RPMI7951 (cell line): ENCODE results near the gene NCS1. TPM values are rescaled to one million over a fixed set of nuclear protein-coding genes. Genes with fewer than 3 reads are reported as not detected.

ENCODE experiments used
- DNase-seq: peaks from one replicate; pipeline ENCODE4 v3.0.0-alpha.2; 2012; ENCODE audit warnings: low read depth
- total RNA-seq: library from RNA; depleted of rRNA; stranded (reverse); fragments of >200 nt; shearing (Covaris generic); gene quantifications from 2 replicates; pipeline ENCODE4 v1.2.3, GENCODE V29; 2014

NCS1 gene
- total RNA-seq, 1 experiment from 2014 or later, result 23.2 TPM

DNA sequence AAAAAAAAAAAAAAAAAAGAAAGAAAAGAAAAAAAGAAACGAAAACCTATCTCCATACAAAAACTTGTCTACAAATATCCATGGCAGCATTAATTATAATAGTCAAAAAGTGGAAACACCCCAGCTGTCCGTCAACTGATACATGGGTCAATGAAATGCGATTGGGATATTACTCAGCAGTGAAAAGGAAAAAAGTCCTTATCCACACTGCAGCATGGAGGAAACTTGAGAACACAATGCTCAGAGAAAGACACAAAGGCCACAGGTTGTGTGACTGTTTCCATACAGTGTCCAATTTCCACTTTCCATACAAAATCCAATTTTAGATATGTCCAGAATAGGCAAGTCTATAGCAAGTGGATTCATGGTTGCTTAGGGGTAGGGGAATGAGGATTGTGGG is 24.3 kb upstream of the NCS1 start:
- DNase-seq, result no peak

DNA sequence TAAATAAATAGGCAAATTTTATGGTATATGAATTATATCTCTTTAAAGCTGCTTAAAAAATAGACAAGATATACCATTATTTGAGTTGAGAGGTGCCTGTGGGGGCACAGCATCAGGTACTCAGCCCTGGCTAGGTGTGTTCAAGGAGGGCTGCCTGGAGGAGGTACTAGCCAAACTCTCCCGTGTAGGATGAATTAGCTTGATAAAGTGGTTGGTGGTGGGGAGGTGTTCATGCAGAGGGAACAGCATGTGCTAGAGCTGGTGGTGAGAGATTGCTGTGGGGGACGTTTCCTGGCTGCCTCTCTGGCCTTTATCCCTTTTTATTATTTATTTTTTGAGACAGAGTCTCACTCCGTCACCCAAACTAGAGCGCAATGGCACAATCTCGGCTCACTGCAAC is 23.2 kb upstream of the NCS1 start:
- DNase-seq, result no peak

DNA sequence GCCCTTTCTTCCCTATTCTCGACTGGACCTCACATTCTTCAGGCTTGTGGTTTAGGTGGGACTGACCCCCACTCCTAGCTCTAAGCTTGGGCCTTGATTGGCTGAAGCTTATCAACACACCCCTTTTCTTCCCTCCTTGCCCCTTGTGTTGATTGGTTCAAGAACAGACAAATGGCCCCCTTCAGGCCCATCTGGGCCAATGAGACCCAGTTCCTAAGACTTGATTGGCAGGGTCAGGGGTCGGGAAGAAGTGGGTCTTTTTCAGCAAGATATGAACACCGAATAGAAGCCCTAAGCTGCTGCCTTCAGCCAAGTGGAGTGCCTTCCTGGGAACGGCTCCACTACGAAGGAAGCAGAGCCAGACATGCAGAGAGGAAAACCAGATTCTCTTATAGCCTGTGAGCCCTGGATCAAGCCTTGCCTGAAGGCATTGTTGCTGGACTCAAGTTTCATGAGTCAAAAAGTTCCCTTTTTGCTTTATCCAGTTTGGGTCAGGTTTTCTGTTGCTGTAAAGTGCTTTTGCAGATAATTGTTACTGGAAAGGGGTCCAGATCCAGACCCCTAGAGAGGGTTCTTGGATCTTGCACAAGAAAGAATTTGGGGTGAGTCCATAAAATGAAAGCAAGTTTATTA is 22.4 kb upstream of the NCS1 start:
- DNase-seq, result no peak

DNA sequence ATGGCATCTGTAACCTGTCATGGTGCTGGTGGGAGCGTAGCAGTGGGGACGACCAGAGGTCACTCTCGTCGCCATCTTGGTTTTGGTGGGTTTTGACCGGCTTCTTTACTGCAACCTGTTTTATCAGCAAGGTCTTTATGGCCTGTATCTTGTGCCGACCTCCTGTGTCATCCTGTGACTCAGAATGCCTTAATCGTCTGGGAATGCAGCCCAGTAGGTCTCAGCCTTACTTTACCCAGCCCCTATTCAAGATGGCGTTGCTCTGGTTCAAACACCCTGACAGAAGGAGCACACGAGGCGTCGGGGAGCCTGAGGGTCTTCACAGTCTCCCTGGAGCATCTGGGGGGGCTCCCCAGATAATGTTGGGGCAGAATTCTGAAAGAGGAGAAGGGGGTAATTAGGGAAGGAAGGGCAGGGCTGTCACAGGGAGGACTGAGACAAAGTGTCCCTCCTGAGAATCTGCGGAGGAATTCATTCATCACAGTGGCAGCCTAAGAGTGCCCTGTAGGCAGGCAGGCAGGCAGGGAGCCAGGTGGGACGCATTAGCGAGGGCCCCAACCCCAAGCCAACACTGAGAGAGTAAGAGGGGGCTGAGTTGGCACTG is 21.3 kb upstream of the NCS1 start:
- DNase-seq, result peak; percentile 71

DNA sequence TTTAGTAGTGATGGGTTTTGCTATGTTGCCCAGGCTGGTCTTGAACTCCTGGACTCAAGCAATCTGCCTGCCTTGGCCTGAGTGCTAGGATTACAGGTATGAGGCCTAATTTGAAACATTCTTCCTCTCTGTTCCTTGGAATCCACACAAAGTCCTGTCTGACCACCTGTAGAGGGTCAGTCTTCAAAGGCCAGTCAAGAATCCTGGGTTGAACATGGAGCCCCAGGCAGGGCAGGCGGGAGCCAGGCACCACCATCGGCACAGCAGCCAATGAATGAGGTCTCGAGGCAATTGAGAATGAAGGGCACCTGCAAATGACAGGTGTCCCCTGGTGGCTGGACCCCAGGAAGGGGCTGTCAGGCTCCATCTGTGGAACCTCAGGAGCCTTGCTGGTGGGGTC is 17.4 kb upstream of the NCS1 start:
- no peak for DNase-seq

DNA sequence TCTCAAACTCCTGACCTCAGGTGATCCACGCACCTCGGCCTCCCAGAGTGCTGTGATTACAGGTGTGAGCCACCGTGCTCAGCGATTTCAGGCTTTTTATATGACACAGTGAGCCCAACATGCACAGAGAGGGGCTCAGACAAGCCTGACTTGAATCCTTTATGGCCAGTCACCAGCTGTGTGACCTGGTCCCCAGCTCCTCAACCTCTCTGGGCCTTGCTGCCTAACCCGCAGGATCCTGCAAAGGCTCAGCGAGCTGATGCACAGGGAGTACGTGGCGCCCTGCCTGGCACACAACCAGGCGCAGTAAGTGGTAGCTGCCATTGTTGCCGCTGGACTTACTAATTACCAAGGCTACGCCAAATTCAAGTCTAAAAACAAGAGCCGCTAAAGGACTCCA is 16.6 kb upstream of the NCS1 start:
- no peak for DNase-seq

DNA sequence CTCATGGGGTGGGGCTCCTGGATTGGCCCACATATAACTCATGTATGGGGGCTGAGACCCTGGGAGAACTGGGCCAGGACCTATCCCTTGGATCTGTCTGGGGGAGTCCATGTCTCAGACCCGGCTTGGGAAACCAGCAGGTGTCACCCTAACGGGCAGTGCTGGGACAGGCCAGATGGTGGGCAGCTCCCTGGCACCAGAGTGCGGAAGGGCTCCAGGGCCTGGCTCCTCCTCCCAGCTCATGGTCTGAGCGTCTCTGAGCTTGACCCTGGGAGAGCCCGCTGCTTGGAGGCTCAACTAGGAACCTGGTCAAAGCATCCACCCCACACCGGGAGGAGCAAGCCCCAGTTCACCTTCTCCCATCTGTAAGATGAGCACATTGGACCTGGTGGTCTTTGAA is 15.5 kb upstream of the NCS1 start:
- peak; percentile 57 for DNase-seq

DNA sequence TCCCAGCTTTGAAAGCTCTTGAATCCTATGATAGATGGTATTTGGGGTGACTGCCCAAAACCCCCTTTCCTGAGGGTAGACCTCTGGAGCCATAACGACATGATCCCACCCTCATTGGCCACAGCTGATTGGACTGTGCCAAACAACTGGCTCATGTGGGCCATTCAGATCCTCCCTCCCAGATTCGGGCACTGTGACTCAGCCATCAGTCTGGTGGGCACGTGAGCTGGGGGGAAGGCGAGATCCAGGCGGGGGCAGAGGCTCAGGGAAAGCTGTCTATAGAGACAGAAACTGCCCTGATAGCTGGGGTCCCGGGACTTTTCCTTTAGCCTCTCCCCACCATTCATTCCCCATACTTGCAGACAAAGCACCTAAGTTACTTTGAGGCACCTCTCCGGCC is 15.1 kb upstream of the NCS1 start:
- peak; percentile 37 for DNase-seq

DNA sequence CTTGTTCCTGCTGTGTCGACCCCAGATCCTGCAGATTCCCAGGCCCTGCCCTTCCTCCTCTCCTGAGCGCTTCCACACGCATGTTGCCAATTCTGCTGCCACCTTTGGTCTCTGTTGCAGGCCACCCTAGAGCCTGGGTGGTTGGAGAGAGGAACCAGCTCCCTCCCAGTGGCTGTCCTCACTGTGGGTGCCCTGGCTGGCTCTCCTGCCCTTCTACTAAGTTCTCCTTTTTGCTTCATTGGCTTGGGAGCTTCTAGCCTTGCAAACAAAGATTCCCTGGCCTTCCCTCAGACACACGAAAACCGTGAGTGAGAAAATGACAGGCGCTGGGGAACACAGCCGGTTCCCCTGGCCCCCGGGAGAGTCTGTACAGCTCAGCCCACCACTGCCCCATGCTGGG is 14.2 kb upstream of the NCS1 start:
- DNase-seq, result no peak

DNA sequence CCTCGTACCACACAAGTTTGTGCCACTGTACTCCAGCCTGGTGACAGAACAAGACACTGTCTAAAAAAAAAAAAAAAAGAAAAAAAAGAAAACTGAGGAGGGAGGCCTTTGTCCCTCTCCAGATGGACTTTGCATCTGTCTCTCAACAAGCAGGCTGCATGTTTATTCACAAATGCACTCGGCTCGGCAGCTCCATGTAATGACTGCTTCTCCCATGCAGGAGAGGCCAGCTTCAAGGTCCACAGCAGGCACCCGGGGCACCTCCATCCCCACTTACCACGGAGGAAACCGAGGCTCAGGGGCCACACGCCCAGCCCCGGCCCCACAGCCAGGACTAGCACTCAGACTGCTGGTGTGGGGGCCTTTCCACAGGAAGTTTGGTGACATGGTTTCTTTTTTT is 13.1 kb upstream of the NCS1 start:
- DNase-seq, result no peak

DNA sequence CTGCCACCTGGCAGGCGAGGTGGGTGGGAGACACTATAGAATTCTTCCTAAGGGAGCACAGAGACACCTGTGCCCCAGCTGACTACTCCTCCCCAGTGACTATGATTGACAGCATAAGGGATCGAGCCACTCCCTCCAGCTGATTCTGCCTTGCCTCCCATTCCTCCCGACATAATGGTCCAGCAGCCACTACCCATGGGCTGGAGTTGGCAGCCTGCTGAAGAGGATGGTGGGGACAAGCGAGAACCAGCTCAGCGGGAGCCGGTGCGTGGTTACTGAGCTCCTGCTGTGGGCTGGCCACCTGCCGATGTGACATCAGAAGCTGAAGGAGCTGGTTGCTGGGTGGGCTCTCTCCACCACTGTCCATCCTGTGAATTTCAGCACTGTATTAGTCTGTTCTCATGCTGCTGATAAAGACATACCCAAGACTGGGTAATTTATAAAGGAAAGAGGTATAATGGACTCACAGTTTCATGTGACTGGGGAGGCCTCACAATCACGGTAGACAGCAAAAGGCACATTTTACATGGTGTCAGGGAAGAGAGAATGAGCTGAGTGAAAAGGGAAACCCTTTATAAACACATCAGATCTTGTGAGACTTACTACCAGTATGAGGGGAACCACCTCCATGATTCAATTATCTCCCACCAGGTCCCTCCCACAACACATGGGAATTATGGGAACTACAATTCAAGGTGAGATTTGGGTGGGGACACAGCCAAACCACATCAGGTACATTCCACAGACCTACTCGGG is 12.1 kb upstream of the NCS1 start:
- no peak for DNase-seq

DNA sequence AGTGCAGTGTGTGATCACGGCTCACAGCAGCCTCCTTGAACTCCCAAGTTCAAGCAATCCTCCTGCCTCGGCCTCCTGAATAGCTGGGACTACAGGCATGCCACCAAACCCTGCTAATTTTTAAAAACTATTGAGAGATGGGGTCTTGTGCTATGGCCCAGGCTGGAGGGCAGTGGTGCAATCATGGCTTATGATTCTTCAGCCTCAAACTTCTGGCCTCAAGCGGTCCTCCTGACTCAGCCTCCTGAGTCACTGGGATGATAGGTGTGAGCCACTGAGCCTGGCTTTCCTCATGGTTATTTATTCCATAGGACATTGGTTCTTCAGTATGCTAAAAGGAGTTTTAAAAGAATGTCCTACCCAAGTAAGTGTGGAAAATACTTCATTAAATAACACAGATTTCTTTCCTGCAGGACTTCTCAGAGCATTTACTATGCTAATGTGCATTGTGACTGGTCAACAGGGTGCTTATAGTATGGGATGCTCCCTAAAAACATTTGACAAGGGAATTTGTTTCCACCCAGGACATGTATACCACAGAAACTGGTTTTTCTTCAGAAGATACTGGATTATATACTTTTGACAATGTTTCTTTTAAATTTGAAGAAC is 11.2 kb upstream of the NCS1 start:
- no peak for DNase-seq

DNA sequence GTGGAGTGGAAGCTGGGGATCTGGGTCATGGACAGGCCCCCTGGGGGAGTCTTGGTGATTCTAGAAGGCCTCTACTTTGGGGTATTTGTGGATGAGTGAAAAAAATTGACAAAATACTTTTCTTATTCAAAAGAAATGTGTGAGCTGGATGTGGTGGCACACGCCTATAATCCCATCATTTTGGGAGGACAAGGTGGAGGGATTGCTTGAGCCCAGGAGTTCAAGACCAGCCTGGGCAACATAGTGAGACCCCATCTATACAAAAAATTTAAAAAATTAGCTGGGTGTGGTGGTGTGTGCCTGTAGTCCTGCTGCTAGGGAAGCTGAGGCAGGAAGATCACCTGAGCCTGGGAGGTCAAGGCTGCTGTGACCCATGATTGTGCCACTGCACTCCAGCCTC is 6.6 kb upstream of the NCS1 start:
- DNase-seq, result no peak

DNA sequence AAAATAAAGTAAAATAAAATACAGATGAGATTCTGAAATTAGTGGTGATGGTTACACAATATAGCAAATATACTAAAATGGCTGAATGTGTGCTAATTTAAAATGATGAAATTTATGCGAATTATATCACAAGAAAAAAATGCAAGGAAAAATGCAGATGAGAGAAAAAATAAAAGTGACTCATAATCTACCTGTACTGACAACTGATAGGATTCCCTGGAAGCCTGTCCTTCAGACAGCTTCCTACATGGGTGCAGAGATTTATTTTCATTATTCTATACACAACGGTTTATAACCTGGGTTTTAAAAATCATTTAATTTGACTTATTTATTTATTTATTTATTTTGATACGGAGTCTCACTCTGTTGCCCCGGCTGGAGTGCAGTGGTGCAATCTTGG is 5.8 kb upstream of the NCS1 start:
- DNase-seq, result no peak

DNA sequence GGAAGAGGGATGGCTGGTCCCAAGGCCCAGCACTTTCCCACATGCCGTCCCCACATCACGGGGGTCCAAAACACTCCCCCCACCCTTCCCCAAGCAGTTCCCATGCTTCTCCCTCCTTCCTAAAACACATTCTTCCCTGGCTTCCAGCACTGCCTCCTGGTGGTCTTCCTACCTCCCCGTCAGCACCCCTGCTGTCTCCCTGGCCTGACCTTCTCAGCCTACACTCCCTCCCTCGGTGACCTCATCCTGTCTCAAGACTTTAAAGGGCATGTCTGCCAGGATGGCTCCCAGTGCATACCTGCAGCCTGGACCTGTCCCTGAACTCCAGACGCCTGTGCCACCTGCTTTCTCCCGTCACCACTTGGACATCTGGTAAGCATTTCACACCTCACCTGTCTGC is 4.3 kb upstream of the NCS1 start:
- no peak for DNase-seq

DNA sequence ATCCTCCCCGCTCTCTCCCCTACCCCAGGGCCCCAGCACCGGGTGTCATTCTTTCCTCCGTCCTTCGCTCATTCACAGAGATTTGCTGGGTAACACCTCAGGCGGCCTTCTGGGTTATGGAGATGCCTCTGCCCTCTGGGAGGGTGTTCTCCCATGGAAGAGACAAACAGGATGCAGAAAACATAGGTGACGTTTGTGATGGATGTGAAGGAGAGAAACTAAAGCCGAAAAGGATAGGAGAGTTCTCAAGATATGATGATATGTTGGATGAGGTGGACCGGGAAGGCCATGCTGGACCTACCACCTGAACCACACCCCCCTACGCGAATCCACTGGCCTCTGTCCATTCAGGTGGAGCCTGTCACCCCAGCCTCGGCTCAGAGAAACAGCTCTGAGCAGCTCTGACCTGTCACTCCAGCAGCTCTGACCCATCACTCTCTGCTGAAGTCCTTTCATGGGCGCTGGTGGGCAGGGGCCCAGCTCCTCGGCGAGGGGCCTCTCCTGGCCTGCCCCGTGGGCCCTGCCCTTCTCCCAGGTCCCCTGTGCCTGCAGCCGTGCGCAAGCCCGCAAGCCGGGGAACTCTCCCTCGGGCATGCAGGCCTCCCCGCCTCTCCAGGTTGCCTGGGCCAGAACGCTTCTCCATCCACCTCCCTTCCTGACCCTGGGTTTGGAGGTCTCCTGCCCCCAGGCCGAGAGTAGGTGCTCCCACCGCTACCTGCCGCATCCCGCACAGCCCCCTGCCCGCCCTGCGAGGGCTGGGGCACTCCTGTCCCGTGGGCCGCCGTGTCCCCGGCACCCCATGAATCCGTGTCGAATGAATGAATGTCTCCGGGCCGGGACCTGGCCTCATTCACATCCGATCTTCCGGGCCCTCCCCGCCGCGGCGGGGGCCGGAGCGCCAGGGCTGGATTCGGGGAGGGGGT is 717 bp upstream of the NCS1 start:
- no peak for DNase-seq

DNA sequence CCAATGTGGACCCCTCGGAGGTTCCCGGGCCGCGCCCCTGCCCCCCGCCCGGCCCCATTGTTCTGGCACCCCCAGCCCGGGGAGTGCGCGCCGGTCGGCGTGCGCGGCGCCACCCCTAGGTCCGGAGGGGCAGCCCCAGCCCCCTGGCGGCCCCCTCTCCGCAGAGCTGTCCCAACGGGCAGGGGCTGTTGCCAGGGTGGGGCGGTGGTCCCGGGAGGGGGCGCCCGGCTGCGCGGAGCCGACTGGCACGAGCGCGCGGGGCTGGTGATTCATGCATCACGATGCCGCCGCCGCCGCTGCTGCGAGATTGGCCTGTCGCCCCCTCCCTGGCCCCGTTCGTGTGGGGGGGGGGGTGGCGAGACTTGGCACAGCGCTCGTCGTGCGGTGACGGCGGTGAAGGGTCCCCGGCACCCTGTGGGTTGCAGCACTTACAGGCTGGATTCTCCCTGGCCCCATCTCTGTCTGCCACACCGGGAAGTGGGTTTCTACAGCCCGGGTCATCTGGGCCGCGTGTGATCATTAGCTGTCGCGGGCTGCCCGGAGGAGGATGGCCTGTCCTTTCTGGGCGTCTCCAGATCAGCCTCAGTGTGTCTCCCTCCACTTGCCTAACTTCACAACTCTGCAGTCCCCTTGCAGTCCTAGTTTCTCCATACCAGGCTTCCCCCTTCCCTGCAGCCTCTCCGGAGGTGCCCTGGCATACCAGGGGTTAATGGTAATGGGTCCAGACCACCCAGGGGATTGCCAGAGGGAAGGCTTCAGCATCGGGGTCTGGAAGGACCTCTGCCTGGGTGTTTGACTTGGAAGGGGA is 858 bp downstream of the NCS1 start:
- no peak for DNase-seq

DNA sequence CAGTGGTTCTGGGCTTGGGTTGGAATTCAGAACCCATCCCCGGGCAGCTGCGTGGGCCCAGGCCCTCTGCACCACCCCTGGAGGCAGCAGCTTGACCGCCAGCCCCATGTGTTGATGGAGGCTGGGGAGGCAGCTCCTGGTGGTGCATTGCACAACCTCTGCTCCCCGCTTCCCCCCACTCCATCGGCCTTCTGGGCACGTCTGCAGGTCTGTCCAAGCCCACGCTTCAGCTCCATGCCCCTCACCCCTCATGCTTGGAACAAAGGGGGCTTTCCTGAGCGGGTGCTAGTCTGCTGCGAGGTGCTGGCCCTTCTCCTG is 1.4 kb downstream of the NCS1 start:
- no peak for DNase-seq

DNA sequence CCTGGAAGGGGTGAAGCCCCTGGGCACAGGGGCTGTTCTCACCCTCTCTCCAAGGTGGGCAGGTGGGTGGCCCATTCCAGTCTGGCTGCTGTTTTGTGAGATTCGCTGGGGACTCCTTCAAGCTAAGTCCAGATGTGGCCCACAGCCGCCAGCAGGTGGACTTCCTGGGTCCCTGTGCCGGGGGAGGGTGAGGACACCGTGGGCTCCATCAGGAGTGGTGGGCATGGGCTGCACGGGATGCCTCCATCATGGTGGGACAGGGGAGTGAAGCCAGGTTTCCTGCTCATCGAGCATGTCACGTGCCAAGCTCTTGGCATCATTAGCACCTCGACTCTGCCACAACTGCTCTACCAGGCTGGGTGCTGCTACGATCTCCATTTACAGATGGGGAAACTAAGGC is 1.8 kb downstream of the NCS1 start:
- no peak for DNase-seq

DNA sequence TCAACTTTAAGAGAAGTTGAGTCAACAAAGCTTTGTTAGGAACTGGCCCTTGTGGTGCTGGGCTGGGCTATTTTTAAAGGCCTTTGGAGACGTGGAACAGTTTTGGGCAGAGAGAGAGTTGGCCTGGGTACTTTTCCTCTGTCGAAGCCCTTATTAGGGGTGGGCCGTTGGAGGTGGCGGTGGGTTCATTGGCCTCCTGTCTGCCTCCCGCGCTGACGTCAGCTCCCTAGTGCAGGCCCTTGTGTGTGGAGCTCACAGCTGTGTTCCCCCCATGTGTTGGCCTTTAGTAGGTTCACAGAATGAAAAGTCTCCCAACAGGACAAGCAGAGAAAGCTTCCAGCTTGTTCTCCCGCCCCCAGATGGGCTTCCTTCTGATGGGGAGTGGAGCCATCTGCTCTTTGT is 2.7 kb downstream of the NCS1 start:
- no peak for DNase-seq

DNA sequence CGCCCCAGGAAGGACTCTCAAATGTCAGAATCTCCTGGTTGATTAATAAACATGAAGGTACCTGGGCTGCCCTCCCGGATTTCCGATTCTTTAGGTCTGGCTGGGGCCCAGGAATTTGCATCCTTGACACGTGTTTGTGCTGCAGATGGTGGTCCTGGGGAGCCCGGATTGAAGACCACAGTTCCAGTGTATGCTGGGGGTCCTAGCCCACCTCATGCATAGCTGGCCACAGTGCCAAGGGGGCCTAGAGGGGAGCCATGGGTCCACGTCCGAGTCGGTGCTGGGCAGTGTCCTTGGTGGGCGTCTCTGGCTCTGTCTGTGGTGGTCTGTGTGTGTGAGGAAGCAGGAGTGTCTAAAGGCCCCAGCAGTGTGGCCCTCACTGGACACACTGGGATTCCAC is 3.2 kb downstream of the NCS1 start:
- DNase-seq, result no peak
